Neural cell (in vitro differentiated cells): ENCODE results near the gene IL25. TPM values are rescaled to one million over a fixed set of nuclear protein-coding genes. Genes with fewer than 3 reads are reported as not detected.

ENCODE experiments used
- H2AFZ ChIP-seq: fragments of 200-600, 300-800 bp; sonication (generic), shearing (Covaris generic); 2 replicates; pipeline ENCODE4 v1.6.0; 2014; ENCODE audit warnings: low read depth, mild to moderate bottlenecking, antibody characterized with exemption, low read length, moderate library complexity
- H3F3A ChIP-seq: fragments of 200-600 bp; shearing (Covaris generic); 2 replicates; pipeline ENCODE4 v1.6.1; 2016; ENCODE audit warnings: mild to moderate bottlenecking, moderate library complexity, mixed read lengths, antibody characterized with exemption, low read length; ENCODE audit not compliant: insufficient read depth, poor library complexity, severe bottlenecking
- H3K27ac ChIP-seq: fragments of 200-600, 300-800 bp; sonication (generic), shearing (Covaris generic); 2 replicates; pipeline ENCODE4 v1.5.1; 2014; ENCODE audit warnings: mild to moderate bottlenecking, low read length, moderate library complexity
- H3K27me3 ChIP-seq: fragments of 300-800, 200-600 bp; sonication (generic), shearing (Covaris generic); 2 replicates; pipeline ENCODE4 v1.6.0; 2014; ENCODE audit warnings: mild to moderate bottlenecking, low read depth, low read length, moderate library complexity; ENCODE audit not compliant: insufficient read depth
- H3K36me3 ChIP-seq: fragments of 300-800, 200-600 bp; sonication (generic), shearing (Covaris generic); 2 replicates; pipeline ENCODE4 v1.5.1; 2014; ENCODE audit warnings: mild to moderate bottlenecking, antibody characterized with exemption, low read length, moderate library complexity; ENCODE audit not compliant: insufficient read depth
- H3K4me2 ChIP-seq: fragments of 300-800, 200-600 bp; sonication (generic), shearing (Covaris generic); 2 replicates; pipeline ENCODE4 v1.6.0; 2014; ENCODE audit warnings: mild to moderate bottlenecking, low read length
- H3K4me3 ChIP-seq: fragments of 300-800, 200-600 bp; sonication (generic), shearing (Covaris generic); 2 replicates; pipeline ENCODE4 v1.5.1; 2014; ENCODE audit warnings: mild to moderate bottlenecking, low read length, moderate library complexity
- H3K79me2 ChIP-seq: fragments of 200-600 bp; shearing (Covaris generic); replicated peaks from 2 replicates; pipeline ENCODE4 v1.6.0; 2014; ENCODE audit warnings: mild to moderate bottlenecking, low read length, moderate library complexity; ENCODE audit not compliant: insufficient read depth
- H3K9ac ChIP-seq: fragments of 300-800, 200-600 bp; sonication (generic), shearing (Covaris generic); 2 replicates; pipeline ENCODE4 v1.6.1; 2016; ENCODE audit warnings: mild to moderate bottlenecking, low read length, mixed read lengths
- H3K9me2 ChIP-seq: fragments of 200-600 bp; shearing (Covaris generic); 2 replicates; pipeline ENCODE4 v1.6.1; 2016; ENCODE audit warnings: mild to moderate bottlenecking, low read length, mixed read lengths; ENCODE audit not compliant: insufficient read depth
- H3K9me3 ChIP-seq: fragments of 200-600, 300-800 bp; sonication (generic), shearing (Covaris generic); 2 replicates; pipeline ENCODE4 v1.6.1; 2016; ENCODE audit warnings: mild to moderate bottlenecking, mixed run types, low read length, moderate library complexity, mixed read lengths
- H4K20me1 ChIP-seq: fragments of 200-600 bp; shearing (Covaris generic); 2 replicates; pipeline ENCODE4 v1.6.1; 2016; ENCODE audit warnings: mild to moderate bottlenecking, mixed run types; ENCODE audit not compliant: insufficient read depth
- CTCF ChIP-seq: fragments of 450-650 bp; IDR thresholded peaks from 2 replicates; pipeline ENCODE4 v1.5.1; 2014; ENCODE audit warnings: antibody characterized with exemption, mild to moderate bottlenecking, moderate library complexity; ENCODE audit not compliant: poor library complexity, severe bottlenecking
- EP300 ChIP-seq: fragments of 450-650 bp; conservative IDR thresholded peaks from 2 replicates; pipeline ENCODE4 v1.6.1; 2014; ENCODE audit warnings: antibody characterized with exemption, mild to moderate bottlenecking, moderate library complexity; ENCODE audit not compliant: poor library complexity, severe bottlenecking
- MXI1 ChIP-seq: fragments of 450-650 bp; conservative IDR thresholded peaks from 2 replicates; pipeline ENCODE4 v1.6.1; 2014; ENCODE audit warnings: antibody characterized with exemption, mild to moderate bottlenecking; ENCODE audit not compliant: poor library complexity, severe bottlenecking
- POLR2AphosphoS5 ChIP-seq: IDR thresholded peaks from 2 replicates; pipeline ENCODE4 v1.6.1; 2012
- RAD21 ChIP-seq: fragments of 450-650 bp; conservative IDR thresholded peaks from 2 replicates; pipeline ENCODE4 v1.6.1; 2014; ENCODE audit warnings: antibody characterized with exemption, mild to moderate bottlenecking, moderate library complexity
- REST ChIP-seq: IDR thresholded peaks from 2 replicates; pipeline ENCODE4 v1.6.1; 2012; ENCODE audit warnings: borderline replicate concordance
- SMC3 ChIP-seq: fragments of 450-650 bp; conservative IDR thresholded peaks from 2 replicates; pipeline ENCODE4 v1.6.1; 2014; ENCODE audit warnings: antibody characterized with exemption, mild to moderate bottlenecking, moderate library complexity; ENCODE audit not compliant: poor library complexity
- TAF1 ChIP-seq: IDR thresholded peaks from 2 replicates; pipeline ENCODE4 v1.6.1; 2012; ENCODE audit warnings: low read depth
- polyA plus RNA-seq: library from polyadenylated mRNA; depleted of rRNA; stranded (reverse); fragments of >200 nt; gene quantifications from 2 replicates; pipeline ENCODE4 v1.2.3, GENCODE V29; 2014

Gene IL25
- polyA plus RNA-seq, 1 donor from 2014 or later: not detected

DNA sequence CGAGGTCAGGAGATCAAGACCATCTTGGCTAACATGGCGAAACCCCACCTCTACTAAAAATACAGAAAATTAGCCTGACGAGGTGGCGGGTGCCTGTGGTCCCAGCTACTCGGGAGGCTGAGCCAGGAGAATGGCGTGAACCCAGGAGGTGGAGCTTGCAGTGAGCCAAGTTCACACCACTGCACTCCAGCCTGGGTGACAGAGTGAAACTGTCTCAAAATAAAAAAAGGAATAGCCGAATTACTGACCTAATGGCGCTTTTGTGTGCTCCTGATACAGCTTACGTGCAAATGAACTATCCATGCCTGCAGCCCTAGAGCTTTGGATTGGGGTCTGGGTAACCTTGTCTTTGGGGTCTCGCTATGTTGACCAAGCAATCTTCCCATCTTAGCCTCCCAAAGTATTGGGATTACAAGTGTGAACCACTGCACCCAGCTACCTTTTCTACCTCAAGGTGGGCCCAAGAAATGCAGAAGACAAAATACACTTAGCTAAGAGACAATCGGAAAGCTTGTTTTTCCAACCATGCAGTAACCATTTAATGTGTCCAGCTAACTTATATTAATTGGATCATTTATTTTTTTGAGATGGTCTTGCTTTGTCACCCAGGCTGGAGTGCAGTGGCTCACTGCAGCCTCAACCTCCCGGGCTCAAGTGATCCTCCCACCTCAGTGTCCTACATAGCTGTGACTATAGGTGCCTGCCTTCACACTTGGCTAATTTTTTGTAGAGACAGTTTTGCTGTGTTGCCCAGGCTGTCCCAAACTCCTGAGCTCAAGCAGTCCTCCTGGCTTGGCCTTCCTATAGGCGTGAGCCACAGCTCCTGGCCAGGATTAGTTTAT is 45.9 kb upstream of the IL25 start:
- TF ChIP-seq CTCF: no peak
- no peak for TF ChIP-seq REST
- no peak for TF ChIP-seq TAF1
- TF ChIP-seq RAD21: no peak
- no peak for TF ChIP-seq MXI1
- no peak for TF ChIP-seq SMC3
- no peak overlapping the region for H3K27ac ChIP-seq

GRCh38 chr14:23327947-23328744 is 44.5 kb upstream of the IL25 start:
- H3K4me2 ChIP-seq: no peak overlapping the region
- TF ChIP-seq CTCF (peak; percentile 92), MXI1 (no peak), RAD21 (peak; percentile 94), EP300 (no peak), SMC3 (peak; percentile 93), REST (no peak), POLR2AphosphoS5 (no peak)
- no peak overlapping the region for H2AFZ ChIP-seq
- no peaks in the 10 kb centered on the region for H4K20me1 ChIP-seq
- H3K9me3 ChIP-seq: no peaks in the 10 kb centered on the region
- no peak overlapping the region for H3K27ac ChIP-seq
- H3K4me3 ChIP-seq: no peak overlapping the region
- H3F3A ChIP-seq: no peaks in the 10 kb centered on the region
- no peaks in the 10 kb centered on the region for H3K9me2 ChIP-seq
- H3K79me2 ChIP-seq: peaks cover 10% of the 10 kb centered on the region
- no peak overlapping the region for H3K9ac ChIP-seq
- H3K27me3 ChIP-seq: no peaks in the 10 kb centered on the region
- no peaks in the 10 kb centered on the region for H3K36me3 ChIP-seq

More for the DNA sequence above, 45.9 kb upstream of the IL25 start:
- H3K9me3 ChIP-seq: no peaks in the 10 kb centered on the region
- H3K4me2 ChIP-seq: no peak overlapping the region
- no peaks in the 10 kb centered on the region for H3K9me2 ChIP-seq
- H3K36me3 ChIP-seq: no peaks in the 10 kb centered on the region
- H3F3A ChIP-seq: no peaks in the 10 kb centered on the region
- H2AFZ ChIP-seq: no peak overlapping the region
- no peaks in the 10 kb centered on the region for H3K27me3 ChIP-seq
- H3K9ac ChIP-seq: no peak overlapping the region
- no peaks in the 10 kb centered on the region for H4K20me1 ChIP-seq
- H3K4me3 ChIP-seq: no peak overlapping the region
- H3K79me2 ChIP-seq: peaks cover 23% of the 10 kb centered on the region
